ENCODE results near the gene MGAT4A. TPM values are rescaled to one million over a fixed set of nuclear protein-coding genes. Genes with fewer than 3 reads are reported as not detected.
"Not testable (repeated sequence)": the region's sequence is repeated elsewhere in the genome, so short reads cannot be mapped to it uniquely, and the experiment has no call there.

MGAT4A gene
- total and polyA plus RNA-seq, 9 donors, result 3.0 to 7.5 (median 3.9) TPM

DNA sequence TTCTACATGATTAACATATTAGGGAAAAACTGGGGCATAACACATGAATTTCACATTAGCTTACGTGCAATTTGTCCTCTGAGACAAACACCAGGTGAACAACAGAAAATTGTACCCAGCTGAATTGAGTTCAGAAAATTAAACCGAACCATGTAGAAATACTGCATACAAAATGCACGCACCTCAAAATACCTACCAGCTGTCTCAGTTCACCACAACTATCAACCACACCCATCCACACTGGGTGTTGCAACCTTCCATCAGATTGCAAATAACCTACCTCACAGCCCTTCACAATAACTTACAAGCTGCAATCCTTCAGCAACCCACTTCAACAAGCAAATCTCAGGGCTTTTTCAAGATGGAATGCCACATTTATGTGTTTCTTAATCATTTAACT, 66.6 kb downstream of the MGAT4A start:
- Histone ChIP-seq H3K9me3 (replicated peaks; ENCODE audit: control insufficient read depth, low read depth, low read length) (no peaks in the 10 kb centered on the region), H3K4me1 (ENCODE audit: control insufficient read depth, insufficient read depth, low read length) (no peaks in the 10 kb centered on the region), H3K27me3 (ENCODE audit: control insufficient read depth, insufficient read depth, low read length) (no peaks in the 10 kb centered on the region), H3K4me3 (ENCODE audit: low read length) (no peak overlapping the region), H3K36me3 (ENCODE audit: control insufficient read depth, insufficient read depth, low read length) (no peaks in the 10 kb centered on the region), H3K27ac (ENCODE audit: low read length) (no peak overlapping the region)
- WGBS (ENCODE audit: insufficient coverage), result 76% methylated on average over 2 of the region's 3 CpGs
- no peak for DNase-seq

DNA sequence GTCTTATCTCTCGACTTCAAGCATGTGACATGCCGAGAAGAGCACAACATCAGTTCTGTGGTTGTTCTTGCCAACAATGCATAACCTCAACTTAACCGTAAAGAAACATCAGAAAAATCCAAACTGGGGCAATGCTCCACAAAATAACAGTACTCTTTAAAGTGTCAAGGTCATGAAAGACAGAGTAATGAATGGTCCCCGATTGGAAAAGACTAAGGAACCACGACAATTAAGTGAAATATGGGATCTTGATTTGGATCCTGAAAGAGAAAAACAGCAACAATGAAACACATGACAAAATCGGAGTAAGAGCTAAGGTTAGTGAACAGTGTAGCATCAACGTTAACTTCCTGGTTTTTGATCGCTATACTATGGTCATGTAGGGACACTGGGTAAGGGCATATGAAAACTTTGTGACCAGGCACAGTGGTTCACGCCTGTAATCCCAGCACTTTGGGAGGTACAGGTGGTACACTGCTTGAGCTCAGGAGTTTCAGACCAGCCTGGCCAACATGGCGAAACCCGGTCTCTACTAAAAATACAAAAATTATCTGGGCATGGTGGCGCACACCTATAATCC, 67.3 kb downstream of the MGAT4A start:
- no peaks in the 10 kb centered on the region for H3K27me3 ChIP-seq (ENCODE audit: control insufficient read depth, insufficient read depth, low read length)
- DNase-seq, result no peak
- no peaks in the 10 kb centered on the region for H3K36me3 ChIP-seq (ENCODE audit: control insufficient read depth, insufficient read depth, low read length)
- H3K4me3 ChIP-seq (ENCODE audit: low read length), result no peak overlapping the region
- no peak overlapping the region for H3K27ac ChIP-seq (ENCODE audit: low read length)
- H3K9me3 ChIP-seq (replicated peaks; ENCODE audit: control insufficient read depth, low read depth, low read length), result no peaks in the 10 kb centered on the region
- WGBS (ENCODE audit: insufficient coverage), result 88% methylated on average over 8 of the region's 12 CpGs
- H3K4me1 ChIP-seq (ENCODE audit: control insufficient read depth, insufficient read depth, low read length), result no peaks in the 10 kb centered on the region

DNA sequence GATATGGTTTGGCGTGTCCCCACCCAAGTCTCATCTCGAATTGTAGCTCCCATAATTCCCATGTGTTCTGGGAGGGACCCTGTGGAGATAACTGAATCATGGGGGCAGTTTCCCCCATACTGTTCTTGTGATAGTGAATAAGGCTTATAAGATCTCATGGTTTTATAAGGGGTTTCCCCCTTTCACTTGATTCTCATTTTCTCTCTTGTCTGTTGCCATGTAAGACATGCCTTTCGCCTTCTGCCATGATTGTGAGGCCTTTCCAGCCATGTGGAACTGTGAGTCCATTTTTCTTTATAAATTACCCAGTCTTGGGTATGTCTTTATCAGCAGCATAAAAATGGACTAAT, 71.5 kb downstream of the MGAT4A start:
- H3K9me3 ChIP-seq (replicated peaks; ENCODE audit: control insufficient read depth, low read depth, low read length); DNase-seq; H3K4me1 ChIP-seq (ENCODE audit: control insufficient read depth, insufficient read depth, low read length); H3K4me3 ChIP-seq (ENCODE audit: low read length); H3K36me3 ChIP-seq (ENCODE audit: control insufficient read depth, insufficient read depth, low read length); H3K27me3 ChIP-seq (ENCODE audit: control insufficient read depth, insufficient read depth, low read length); H3K27ac ChIP-seq (ENCODE audit: low read length): not testable (repeated sequence)
- no CpG with 5 or more reads among the region's 3 CpGs for WGBS (ENCODE audit: insufficient coverage)

DNA sequence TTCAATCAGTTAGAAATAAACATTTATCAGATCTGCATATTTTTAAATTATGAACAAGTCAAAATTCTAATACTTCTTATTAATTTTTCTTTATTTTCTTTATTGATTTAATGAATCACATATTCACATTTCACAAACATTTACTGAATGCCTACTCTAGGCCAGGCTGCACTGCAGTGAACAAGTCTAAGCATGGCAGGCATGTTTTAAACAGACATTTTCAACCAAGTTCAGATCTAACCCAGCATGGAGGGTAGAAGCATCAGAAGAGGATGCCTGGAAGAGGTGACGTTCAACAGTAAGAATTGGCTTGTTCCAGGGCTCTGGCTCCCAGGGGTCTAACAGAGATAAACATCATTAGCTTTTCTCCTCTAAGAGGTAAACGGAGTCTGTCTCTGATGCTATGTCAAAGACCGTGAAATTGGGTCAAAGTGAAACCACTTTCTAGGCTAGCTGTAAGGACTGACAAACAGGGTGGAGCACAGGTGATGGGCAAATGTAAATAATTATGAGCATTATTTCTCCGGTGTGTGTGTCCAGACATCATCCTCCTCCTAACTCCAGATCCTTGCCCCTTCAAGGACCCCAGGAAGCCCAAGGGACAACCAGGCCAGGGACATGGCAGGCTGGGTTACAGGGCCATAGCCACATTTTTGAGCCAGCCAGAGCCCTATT, 72.0 kb downstream of the MGAT4A start:
- no CpG with 5 or more reads among the region's 4 CpGs for WGBS (ENCODE audit: insufficient coverage)

DNA sequence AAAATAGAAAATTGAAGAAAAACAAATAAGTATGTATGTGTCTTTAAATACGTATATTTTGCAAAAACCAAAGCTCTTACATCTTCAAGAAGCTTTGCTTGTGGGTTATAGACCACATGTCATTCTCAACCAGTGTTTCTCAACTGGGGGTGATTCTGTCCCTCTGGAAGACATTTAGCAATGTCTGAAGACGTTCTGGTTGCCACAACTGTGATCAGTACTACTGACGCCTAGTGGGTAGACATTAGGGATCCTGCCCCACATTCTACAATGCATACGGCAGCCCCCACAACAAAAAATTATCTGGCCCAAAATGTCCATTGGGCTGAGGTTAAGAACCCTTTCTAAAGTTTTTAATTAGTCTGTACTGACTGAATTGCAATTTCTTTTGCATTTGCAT, 74.1 kb downstream of the MGAT4A start:
- H3K9me3 ChIP-seq (replicated peaks; ENCODE audit: control insufficient read depth, low read depth, low read length), result no peaks in the 10 kb centered on the region
- no peaks in the 10 kb centered on the region for H3K4me1 ChIP-seq (ENCODE audit: control insufficient read depth, insufficient read depth, low read length)
- no peak overlapping the region for H3K4me3 ChIP-seq (ENCODE audit: low read length)
- no peak for DNase-seq
- no CpG with 5 or more reads among the region's 4 CpGs for WGBS (ENCODE audit: insufficient coverage)
- H3K27me3 ChIP-seq (ENCODE audit: control insufficient read depth, insufficient read depth, low read length), result no peaks in the 10 kb centered on the region
- H3K36me3 ChIP-seq (ENCODE audit: control insufficient read depth, insufficient read depth, low read length), result no peaks in the 10 kb centered on the region
- H3K27ac ChIP-seq (ENCODE audit: low read length), result no peak overlapping the region

More for the DNA sequence above, 72.0 kb downstream of the MGAT4A start:
- Histone ChIP-seq H3K9me3 (replicated peaks; ENCODE audit: control insufficient read depth, low read depth, low read length) (no peaks in the 10 kb centered on the region), H3K27ac (ENCODE audit: low read length) (no peak overlapping the region), H3K36me3 (ENCODE audit: control insufficient read depth, insufficient read depth, low read length) (no peaks in the 10 kb centered on the region), H3K27me3 (ENCODE audit: control insufficient read depth, insufficient read depth, low read length) (no peaks in the 10 kb centered on the region), H3K4me3 (ENCODE audit: low read length) (no peak overlapping the region), H3K4me1 (ENCODE audit: control insufficient read depth, insufficient read depth, low read length) (no peaks in the 10 kb centered on the region)
- DNase-seq, result no peak

DNA sequence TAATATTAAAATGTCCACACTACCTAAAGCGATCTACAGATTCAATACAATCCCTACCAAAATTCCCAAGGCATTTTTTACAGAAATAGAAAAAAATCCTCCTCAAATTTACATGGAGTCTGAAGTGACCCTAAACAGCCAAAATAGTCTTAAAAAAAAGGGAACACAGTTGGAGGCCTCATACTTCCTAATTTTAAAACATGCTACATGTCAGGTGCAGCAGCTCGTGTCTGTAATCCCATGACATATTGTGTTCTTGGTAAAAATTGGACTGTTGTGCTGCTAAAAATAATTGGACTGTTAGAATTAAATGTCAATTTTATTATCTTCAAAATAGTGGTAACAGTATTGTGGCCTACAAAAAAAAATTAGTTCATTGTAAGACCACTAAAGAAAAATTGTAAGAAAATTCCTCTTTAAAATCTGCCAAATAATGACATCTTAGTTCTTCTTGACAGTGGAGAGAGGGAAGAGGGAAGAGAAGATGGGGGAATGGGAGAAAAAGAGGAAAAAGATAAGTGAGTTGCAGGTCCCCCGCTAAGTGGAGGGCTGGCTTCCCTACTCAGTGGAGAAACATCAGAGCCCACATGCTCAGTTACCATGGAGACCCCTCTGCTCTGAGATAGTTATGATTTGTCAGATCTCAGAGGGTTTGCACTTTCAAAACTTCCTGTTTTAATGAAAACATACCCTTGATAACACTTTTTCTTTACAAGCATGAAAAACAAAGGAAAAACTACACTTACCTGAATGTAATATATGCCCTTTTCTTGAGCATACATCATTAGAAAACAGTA, 76.0 kb downstream of the MGAT4A start:
- H3K27me3 ChIP-seq (ENCODE audit: control insufficient read depth, insufficient read depth, low read length), result no peaks in the 10 kb centered on the region
- H3K4me3 ChIP-seq (ENCODE audit: low read length), result no peak overlapping the region
- H3K27ac ChIP-seq (ENCODE audit: low read length), result no peak overlapping the region
- H3K36me3 ChIP-seq (ENCODE audit: control insufficient read depth, insufficient read depth, low read length), result no peaks in the 10 kb centered on the region
- no peaks in the 10 kb centered on the region for H3K4me1 ChIP-seq (ENCODE audit: control insufficient read depth, insufficient read depth, low read length)
- peak; percentile 42 for DNase-seq
- no peaks in the 10 kb centered on the region for H3K9me3 ChIP-seq (replicated peaks; ENCODE audit: control insufficient read depth, low read depth, low read length)
- WGBS (ENCODE audit: insufficient coverage), result 100% methylated on average over 1 of the region's 3 CpGs

DNA sequence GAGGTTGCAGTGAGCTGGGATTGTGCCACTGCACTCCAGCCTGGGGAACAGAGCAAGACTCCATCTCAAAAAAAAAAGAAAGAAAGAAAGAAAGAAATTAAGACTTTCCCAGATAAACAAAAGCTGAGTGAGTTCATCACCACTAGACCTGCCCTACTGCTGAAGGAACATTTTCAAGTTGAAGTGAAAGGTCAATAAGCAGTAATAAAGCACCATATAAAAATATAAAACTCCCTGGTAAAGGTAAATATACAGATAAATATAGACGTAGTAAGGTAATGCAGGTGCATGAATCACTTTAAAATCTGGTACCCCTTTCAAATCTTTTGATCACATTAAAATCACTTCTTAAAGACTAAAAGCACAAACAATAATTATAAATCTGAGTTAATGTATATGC, 79.9 kb downstream of the MGAT4A start:
- H3K9me3 ChIP-seq (replicated peaks; ENCODE audit: control insufficient read depth, low read depth, low read length), result no peaks in the 10 kb centered on the region
- H3K4me3 ChIP-seq (ENCODE audit: low read length), result no peak overlapping the region
- no peaks in the 10 kb centered on the region for H3K27me3 ChIP-seq (ENCODE audit: control insufficient read depth, insufficient read depth, low read length)
- H3K4me1 ChIP-seq (ENCODE audit: control insufficient read depth, insufficient read depth, low read length), result no peaks in the 10 kb centered on the region
- H3K27ac ChIP-seq (ENCODE audit: low read length), result no peak overlapping the region
- no peaks in the 10 kb centered on the region for H3K36me3 ChIP-seq (ENCODE audit: control insufficient read depth, insufficient read depth, low read length)
- no CpG with 5 or more reads among the region's 1 CpG for WGBS (ENCODE audit: insufficient coverage)
- DNase-seq, result no peak

DNA sequence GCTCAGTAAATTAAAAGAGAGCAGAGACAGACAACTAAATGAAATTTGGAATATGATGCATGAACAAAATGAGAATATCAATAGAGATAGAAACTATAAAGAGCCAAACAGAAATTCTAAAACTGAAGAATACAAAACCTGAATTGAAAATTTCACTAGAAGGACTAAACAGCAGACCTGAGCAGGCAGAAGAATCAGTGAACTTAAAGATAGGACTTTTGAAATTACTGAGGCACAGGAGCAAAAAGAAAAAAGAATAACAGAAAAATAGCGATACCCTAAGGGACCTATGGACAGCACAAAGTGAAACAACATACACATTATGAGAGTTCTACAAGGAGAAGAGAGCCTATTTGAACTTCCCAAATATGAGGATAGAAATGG, 80.9 kb downstream of the MGAT4A start:
- WGBS (ENCODE audit: insufficient coverage), result no CpG with 5 or more reads among the region's 1 CpG
- DNase-seq, result no peak
- H3K27me3 ChIP-seq (ENCODE audit: control insufficient read depth, insufficient read depth, low read length), result no peaks in the 10 kb centered on the region
- H3K4me1 ChIP-seq (ENCODE audit: control insufficient read depth, insufficient read depth, low read length), result no peaks in the 10 kb centered on the region
- no peaks in the 10 kb centered on the region for H3K36me3 ChIP-seq (ENCODE audit: control insufficient read depth, insufficient read depth, low read length)
- H3K4me3 ChIP-seq (ENCODE audit: low read length), result no peak overlapping the region
- H3K9me3 ChIP-seq (replicated peaks; ENCODE audit: control insufficient read depth, low read depth, low read length), result no peaks in the 10 kb centered on the region
- H3K27ac ChIP-seq (ENCODE audit: low read length), result no peak overlapping the region

DNA sequence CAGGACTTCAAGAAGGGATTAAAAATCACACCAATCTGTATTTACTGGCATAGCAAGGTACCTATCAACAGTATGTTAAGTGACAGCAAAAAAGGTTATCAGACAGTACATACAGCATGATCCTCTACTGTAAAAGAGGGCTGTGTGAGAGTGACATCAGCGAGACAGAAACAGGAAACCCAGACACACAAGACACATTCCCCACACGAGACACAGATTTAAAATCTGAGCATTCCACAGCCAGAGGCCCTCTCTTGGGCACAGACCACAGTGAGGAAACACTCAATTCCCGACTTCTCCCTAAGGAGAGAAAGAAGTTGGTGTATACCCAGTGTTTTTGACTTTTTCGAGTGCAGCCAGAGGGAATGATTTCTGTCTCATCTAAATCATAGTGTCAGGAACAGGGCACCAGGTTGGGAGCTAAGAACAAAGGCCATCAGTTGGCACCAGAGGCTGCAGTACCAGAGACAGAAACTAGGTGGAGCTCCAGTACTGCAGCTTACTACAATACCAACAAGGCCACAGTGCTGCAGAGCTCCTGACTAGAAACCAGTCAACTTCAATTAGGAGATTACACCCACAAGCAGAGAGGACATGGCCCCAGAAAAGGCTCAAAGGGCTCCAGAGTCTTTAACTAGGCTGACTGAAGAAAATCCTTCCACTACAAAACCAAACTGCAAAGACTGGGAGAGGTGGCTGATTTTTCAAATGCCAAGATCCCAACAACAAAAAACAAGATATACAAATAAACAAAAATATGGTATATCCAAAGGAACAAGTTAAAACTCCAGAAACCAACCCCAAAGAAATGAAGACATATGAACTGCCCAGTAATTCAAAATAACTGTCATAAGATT, 81.6 kb downstream of the MGAT4A start:
- Histone ChIP-seq H3K36me3 (ENCODE audit: control insufficient read depth, insufficient read depth, low read length) (no peaks in the 10 kb centered on the region), H3K27me3 (ENCODE audit: control insufficient read depth, insufficient read depth, low read length) (no peaks in the 10 kb centered on the region), H3K9me3 (replicated peaks; ENCODE audit: control insufficient read depth, low read depth, low read length) (no peaks in the 10 kb centered on the region), H3K4me3 (ENCODE audit: low read length) (no peak overlapping the region), H3K27ac (ENCODE audit: low read length) (no peak overlapping the region), H3K4me1 (ENCODE audit: control insufficient read depth, insufficient read depth, low read length) (no peaks in the 10 kb centered on the region)
- DNase-seq, result peak; percentile 79
- 0% methylated on average over 1 of the region's 4 CpGs for WGBS (ENCODE audit: insufficient coverage)

DNA sequence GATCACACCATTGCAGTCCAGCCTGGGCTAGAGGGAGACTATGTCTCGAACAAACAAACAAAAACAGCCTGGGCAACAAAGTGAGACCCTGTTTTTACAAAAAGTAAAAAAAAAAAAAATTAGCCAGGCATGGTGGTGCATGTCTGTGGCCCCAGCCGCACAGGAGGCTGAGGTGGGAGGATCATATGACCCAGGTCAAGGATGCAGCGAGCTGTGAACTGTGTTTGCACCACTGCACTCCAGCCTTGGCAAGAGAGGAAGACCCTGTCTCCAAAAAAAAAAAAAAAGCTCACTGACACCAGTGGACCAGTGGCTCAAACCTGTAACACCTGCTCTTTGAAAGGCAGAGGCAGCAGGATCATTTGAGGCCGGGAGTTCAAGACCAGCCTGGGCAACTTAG, 82.5 kb downstream of the MGAT4A start:
- Histone ChIP-seq H3K4me1 (ENCODE audit: control insufficient read depth, insufficient read depth, low read length) (no peaks in the 10 kb centered on the region), H3K9me3 (replicated peaks; ENCODE audit: control insufficient read depth, low read depth, low read length) (no peaks in the 10 kb centered on the region), H3K4me3 (ENCODE audit: low read length) (no peak overlapping the region), H3K36me3 (ENCODE audit: control insufficient read depth, insufficient read depth, low read length) (no peaks in the 10 kb centered on the region), H3K27ac (ENCODE audit: low read length) (no peak overlapping the region), H3K27me3 (ENCODE audit: control insufficient read depth, insufficient read depth, low read length) (no peaks in the 10 kb centered on the region)
- WGBS (ENCODE audit: insufficient coverage), result 87% methylated on average over 3 of the region's 4 CpGs
- DNase-seq, result no peak
